ENCODE results near the gene C1QL1. TPM values are rescaled to one million over a fixed set of nuclear protein-coding genes. Genes with fewer than 3 reads are reported as not detected.

C1QL1 gene
- polyA plus RNA-seq, 1 donor from 2014 or later = 0.19 TPM

DNA sequence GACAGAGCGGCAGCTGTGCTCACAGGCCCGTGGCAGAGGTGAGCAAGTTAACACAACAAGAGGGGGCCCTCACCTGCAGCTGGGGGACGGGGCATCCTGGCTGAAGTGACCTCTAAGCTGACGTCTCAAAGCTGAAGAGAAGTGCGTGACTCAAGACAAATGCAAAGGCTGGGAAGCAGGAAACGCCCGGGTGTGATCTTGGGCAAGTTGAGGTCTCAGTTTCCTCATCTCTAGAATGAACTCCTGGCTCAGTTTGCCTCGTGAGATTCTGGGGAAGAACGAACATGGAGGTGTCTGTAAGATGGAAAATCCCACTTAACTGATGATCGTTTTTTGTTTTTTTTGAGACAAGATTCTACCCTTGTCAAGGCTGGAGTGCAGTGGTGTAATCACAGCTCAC is 40.1 kb upstream of the C1QL1 start:
- Histone ChIP-seq H3K27me3 (ENCODE audit: insufficient read depth, low read depth, low read length) (no peaks in the 10 kb centered on the region), H3K36me3 (ENCODE audit: insufficient read depth, low read length) (no peaks in the 10 kb centered on the region), H3K4me3 (ENCODE audit: low read length) (no peak overlapping the region), H3K9me2 (ENCODE audit: insufficient read depth, low read length) (no peaks in the 10 kb centered on the region), H4K20me1 (ENCODE audit: insufficient read depth) (no peaks in the 10 kb centered on the region), H2AFZ (ENCODE audit: low read depth, low read length) (no peak overlapping the region), H3K9ac (ENCODE audit: low read length) (no peak overlapping the region), H3F3A (ENCODE audit: insufficient read depth, low read length, poor library complexity, severe bottlenecking) (no peaks in the 10 kb centered on the region), H3K9me3 (ENCODE audit: low read length) (no peaks in the 10 kb centered on the region), H3K27ac (ENCODE audit: low read length) (no peak overlapping the region), H3K79me2 (replicated peaks; ENCODE audit: insufficient read depth, low read length) (no peaks in the 10 kb centered on the region), H3K4me2 (ENCODE audit: low read length) (no peak overlapping the region)
- no peak for TF ChIP-seq MXI1 (conservative IDR thresholded peaks at IDR 0.05; ENCODE audit: poor library complexity, severe bottlenecking)
- no peak for TF ChIP-seq SMC3 (conservative IDR thresholded peaks at IDR 0.05; ENCODE audit: poor library complexity)
- TF ChIP-seq, protein P1, sequence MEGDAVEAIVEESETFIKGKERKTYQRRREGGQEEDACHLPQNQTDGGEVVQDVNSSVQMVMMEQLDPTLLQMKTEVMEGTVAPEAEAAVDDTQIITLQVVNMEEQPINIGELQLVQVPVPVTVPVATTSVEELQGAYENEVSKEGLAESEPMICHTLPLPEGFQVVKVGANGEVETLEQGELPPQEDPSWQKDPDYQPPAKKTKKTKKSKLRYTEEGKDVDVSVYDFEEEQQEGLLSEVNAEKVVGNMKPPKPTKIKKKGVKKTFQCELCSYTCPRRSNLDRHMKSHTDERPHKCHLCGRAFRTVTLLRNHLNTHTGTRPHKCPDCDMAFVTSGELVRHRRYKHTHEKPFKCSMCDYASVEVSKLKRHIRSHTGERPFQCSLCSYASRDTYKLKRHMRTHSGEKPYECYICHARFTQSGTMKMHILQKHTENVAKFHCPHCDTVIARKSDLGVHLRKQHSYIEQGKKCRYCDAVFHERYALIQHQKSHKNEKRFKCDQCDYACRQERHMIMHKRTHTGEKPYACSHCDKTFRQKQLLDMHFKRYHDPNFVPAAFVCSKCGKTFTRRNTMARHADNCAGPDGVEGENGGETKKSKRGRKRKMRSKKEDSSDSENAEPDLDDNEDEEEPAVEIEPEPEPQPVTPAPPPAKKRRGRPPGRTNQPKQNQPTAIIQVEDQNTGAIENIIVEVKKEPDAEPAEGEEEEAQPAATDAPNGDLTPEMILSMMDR (IDR thresholded peaks at IDR 0.05; ENCODE audit: poor library complexity, severe bottlenecking) = no peak
- no peak for TF ChIP-seq EP300 (conservative IDR thresholded peaks at IDR 0.05; ENCODE audit: poor library complexity, severe bottlenecking)
- no peak for TF ChIP-seq POLR2AphosphoS5 (IDR thresholded peaks at IDR 0.05)
- no peak for TF ChIP-seq RAD21 (conservative IDR thresholded peaks at IDR 0.05)
- no peak for TF ChIP-seq EZH2 (IDR thresholded peaks at IDR 0.05; ENCODE audit: borderline replicate concordance, insufficient read depth, low read length, poor library complexity, severe bottlenecking)
- TF ChIP-seq, protein P2, sequence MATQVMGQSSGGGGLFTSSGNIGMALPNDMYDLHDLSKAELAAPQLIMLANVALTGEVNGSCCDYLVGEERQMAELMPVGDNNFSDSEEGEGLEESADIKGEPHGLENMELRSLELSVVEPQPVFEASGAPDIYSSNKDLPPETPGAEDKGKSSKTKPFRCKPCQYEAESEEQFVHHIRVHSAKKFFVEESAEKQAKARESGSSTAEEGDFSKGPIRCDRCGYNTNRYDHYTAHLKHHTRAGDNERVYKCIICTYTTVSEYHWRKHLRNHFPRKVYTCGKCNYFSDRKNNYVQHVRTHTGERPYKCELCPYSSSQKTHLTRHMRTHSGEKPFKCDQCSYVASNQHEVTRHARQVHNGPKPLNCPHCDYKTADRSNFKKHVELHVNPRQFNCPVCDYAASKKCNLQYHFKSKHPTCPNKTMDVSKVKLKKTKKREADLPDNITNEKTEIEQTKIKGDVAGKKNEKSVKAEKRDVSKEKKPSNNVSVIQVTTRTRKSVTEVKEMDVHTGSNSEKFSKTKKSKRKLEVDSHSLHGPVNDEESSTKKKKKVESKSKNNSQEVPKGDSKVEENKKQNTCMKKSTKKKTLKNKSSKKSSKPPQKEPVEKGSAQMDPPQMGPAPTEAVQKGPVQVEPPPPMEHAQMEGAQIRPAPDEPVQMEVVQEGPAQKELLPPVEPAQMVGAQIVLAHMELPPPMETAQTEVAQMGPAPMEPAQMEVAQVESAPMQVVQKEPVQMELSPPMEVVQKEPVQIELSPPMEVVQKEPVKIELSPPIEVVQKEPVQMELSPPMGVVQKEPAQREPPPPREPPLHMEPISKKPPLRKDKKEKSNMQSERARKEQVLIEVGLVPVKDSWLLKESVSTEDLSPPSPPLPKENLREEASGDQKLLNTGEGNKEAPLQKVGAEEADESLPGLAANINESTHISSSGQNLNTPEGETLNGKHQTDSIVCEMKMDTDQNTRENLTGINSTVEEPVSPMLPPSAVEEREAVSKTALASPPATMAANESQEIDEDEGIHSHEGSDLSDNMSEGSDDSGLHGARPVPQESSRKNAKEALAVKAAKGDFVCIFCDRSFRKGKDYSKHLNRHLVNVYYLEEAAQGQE (IDR thresholded peaks at IDR 0.05; ENCODE audit: borderline replicate concordance) = no peak
- TF ChIP-seq TAF1 (IDR thresholded peaks at IDR 0.05; ENCODE audit: low read depth) = no peak

DNA sequence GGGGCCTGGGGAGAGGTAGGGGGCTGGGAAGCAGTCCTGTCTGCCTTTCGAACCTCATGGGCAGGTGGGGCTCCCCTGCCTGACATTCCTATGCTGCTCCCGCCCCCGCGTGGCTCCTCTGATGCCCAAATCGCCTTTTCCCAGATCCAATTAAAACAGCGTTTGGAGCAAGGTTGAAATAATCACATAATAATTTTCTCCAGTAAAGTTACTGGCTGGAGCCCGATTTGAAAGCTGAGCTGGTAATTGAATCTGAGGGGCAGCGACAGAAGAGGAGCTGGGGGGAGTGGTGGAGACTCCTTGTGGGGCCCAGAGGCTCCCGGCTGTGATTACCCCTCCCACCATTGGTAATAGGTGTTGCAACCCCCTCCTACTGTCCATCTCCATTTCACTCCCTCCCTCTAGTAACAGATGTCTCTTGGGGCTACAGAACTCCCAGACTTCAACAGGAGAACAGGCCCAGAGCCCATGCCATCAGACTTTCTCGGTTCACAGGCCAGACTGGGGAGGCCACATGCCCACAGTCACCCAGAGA is 38.9 kb upstream of the C1QL1 start:
- TF ChIP-seq POLR2AphosphoS5 (IDR thresholded peaks at IDR 0.05) = no peak
- no peak for TF ChIP-seq MXI1 (conservative IDR thresholded peaks at IDR 0.05; ENCODE audit: poor library complexity, severe bottlenecking)
- TF ChIP-seq, protein P2 (IDR thresholded peaks at IDR 0.05; ENCODE audit: borderline replicate concordance) = no peak
- no peak for TF ChIP-seq SMC3 (conservative IDR thresholded peaks at IDR 0.05; ENCODE audit: poor library complexity)
- no peak for TF ChIP-seq TAF1 (IDR thresholded peaks at IDR 0.05; ENCODE audit: low read depth)
- TF ChIP-seq EP300 (conservative IDR thresholded peaks at IDR 0.05; ENCODE audit: poor library complexity, severe bottlenecking) = no peak
- no peak for TF ChIP-seq EZH2 (IDR thresholded peaks at IDR 0.05; ENCODE audit: borderline replicate concordance, insufficient read depth, low read length, poor library complexity, severe bottlenecking)
- TF ChIP-seq, protein P1 (IDR thresholded peaks at IDR 0.05; ENCODE audit: poor library complexity, severe bottlenecking) = no peak
- TF ChIP-seq RAD21 (conservative IDR thresholded peaks at IDR 0.05) = no peak
- H4K20me1 ChIP-seq (ENCODE audit: insufficient read depth) = no peaks in the 10 kb centered on the region
- H3K4me2 ChIP-seq (ENCODE audit: low read length) = no peak overlapping the region
- H2AFZ ChIP-seq (ENCODE audit: low read depth, low read length) = no peak overlapping the region
- no peaks in the 10 kb centered on the region for H3F3A ChIP-seq (ENCODE audit: insufficient read depth, low read length, poor library complexity, severe bottlenecking)
- H3K36me3 ChIP-seq (ENCODE audit: insufficient read depth, low read length) = no peaks in the 10 kb centered on the region
- no peak overlapping the region for H3K4me3 ChIP-seq (ENCODE audit: low read length)
- H3K9me2 ChIP-seq (ENCODE audit: insufficient read depth, low read length) = no peaks in the 10 kb centered on the region
- H3K79me2 ChIP-seq (replicated peaks; ENCODE audit: insufficient read depth, low read length) = no peaks in the 10 kb centered on the region
- H3K9ac ChIP-seq (ENCODE audit: low read length) = no peak overlapping the region
- no peaks in the 10 kb centered on the region for H3K27me3 ChIP-seq (ENCODE audit: insufficient read depth, low read depth, low read length)
- no peak overlapping the region for H3K27ac ChIP-seq (ENCODE audit: low read length)
- H3K9me3 ChIP-seq (ENCODE audit: low read length) = no peaks in the 10 kb centered on the region

Measured in neural cell (in vitro differentiated cells).